Glutamatergic neuron (in vitro differentiated cells): ENCODE measurements around the gene DOCK7. TPM values are rescaled to one million over a fixed set of nuclear protein-coding genes. Genes with fewer than 3 reads are reported as not detected.
A peak's percentile ranks its signal among the peaks of the same experiment; 100 is the strongest.

Source experiments
- DNase-seq: peaks from one replicate; pipeline ENCODE4 v3.0.0; 2022
- H3K27ac Mint-ChIP-seq: one replicate; pipeline ENCODE4 v1.8.0; 2020; ENCODE audit warnings: mild to moderate bottlenecking, mixed read lengths, inconsistent platforms; ENCODE audit not compliant: unreplicated experiment
- H3K27me3 Mint-ChIP-seq: one replicate; pipeline ENCODE4 v1.8.0; 2020; ENCODE audit warnings: mild to moderate bottlenecking, moderate library complexity, mixed read lengths, inconsistent platforms; ENCODE audit not compliant: unreplicated experiment
- H3K36me3 Mint-ChIP-seq: one replicate; pipeline ENCODE4 v1.8.0; 2020; ENCODE audit warnings: mild to moderate bottlenecking, mixed read lengths, inconsistent platforms; ENCODE audit not compliant: unreplicated experiment
- H3K4me1 Mint-ChIP-seq: one replicate; pipeline ENCODE4 v1.8.0; 2020; ENCODE audit warnings: mild to moderate bottlenecking, low read depth, mixed read lengths, inconsistent platforms; ENCODE audit not compliant: unreplicated experiment
- H3K4me3 Mint-ChIP-seq: one replicate; pipeline ENCODE4 v1.8.0; 2020; ENCODE audit warnings: mild to moderate bottlenecking, mixed read lengths, inconsistent platforms; ENCODE audit not compliant: unreplicated experiment
- H3K9me3 Mint-ChIP-seq: one replicate; pipeline ENCODE4 v1.8.0; 2020; ENCODE audit warnings: mild to moderate bottlenecking, moderate library complexity, mixed read lengths, inconsistent platforms; ENCODE audit not compliant: unreplicated experiment
- CTCF ChIP-seq: fragments of 200-600 bp; sonication (generic); IDR thresholded peaks from one replicate; pipeline ENCODE4 v1.5.0; 2021; ENCODE audit not compliant: partially characterized antibody, unreplicated experiment
- long read RNA-seq: library from polyadenylated mRNA; unstranded; transcript quantifications from one replicate; pipeline ENCODE4 v2.0.0, GENCODE V29; 2020; ENCODE audit not compliant: unreplicated experiment
- total RNA-seq: library from RNA; stranded (reverse); fragmentation: NEBNext Ultra II Directional; extraction: Animal tissue kit (Norgen Biotek cat#: 25700); gene quantifications from one replicate; pipeline ENCODE4 v1.2.1, GENCODE V29; 2021; ENCODE audit not compliant: unreplicated experiment

DOCK7 gene
- 70.8 TPM for total RNA-seq
- long read RNA-seq, partial matches to known transcripts: 6 of 7 reads
- long read RNA-seq, other reads (novel, unspliced or antisense): 1 of 7 reads

- Mint-ChIP-seq H3K4me1 (peaks cover 20% of the 10 kb centered on the region), H3K4me3 (peak within 1 kb of the TSS; percentile 98), H3K27ac (peak within 1 kb of the TSS; percentile 99), H3K36me3 (no peaks in the 10 kb centered on the region), H3K27me3 (peaks cover 8% of the 10 kb centered on the region), H3K9me3 (peaks cover 9% of the 10 kb centered on the region)
- peak; percentile 96 for DNase-seq
- no peak for TF ChIP-seq CTCF
Measured at GRCh38 chr1:62687903-62688686, at the start of gene DOCK7. DOCK7 (minus strand) TSS chr1:62688386; CDS start chr1:62688264, 122 bp downstream.

GRCh38 chr1:62735491-62736171, 47.4 kb upstream of the DOCK7 start:
- no peak overlapping the region for H3K27ac Mint-ChIP-seq

GRCh38 chr1:62732331-62732730, 44.1 kb upstream of the DOCK7 start:
- no peaks in the 10 kb centered on the region for H3K27me3 Mint-ChIP-seq
- TF ChIP-seq CTCF: no peak
- no peak overlapping the region for H3K4me3 Mint-ChIP-seq
- peaks cover 1% of the 10 kb centered on the region for H3K9me3 Mint-ChIP-seq
- no peaks in the 10 kb centered on the region for H3K36me3 Mint-ChIP-seq
- H3K27ac Mint-ChIP-seq: no peak overlapping the region
- DNase-seq: no peak
- peaks cover 2% of the 10 kb centered on the region for H3K4me1 Mint-ChIP-seq

More at GRCh38 chr1:62735491-62736171, 47.4 kb upstream of the DOCK7 start:
- H3K9me3 Mint-ChIP-seq: no peaks in the 10 kb centered on the region
- peaks cover 2% of the 10 kb centered on the region for H3K4me1 Mint-ChIP-seq
- H3K36me3 Mint-ChIP-seq: no peaks in the 10 kb centered on the region
- TF ChIP-seq CTCF: no peak
- no peak for DNase-seq
- H3K27me3 Mint-ChIP-seq: peaks cover 2% of the 10 kb centered on the region
- no peak overlapping the region for H3K4me3 Mint-ChIP-seq

GRCh38 chr1:62728963-62729362, 40.8 kb upstream of the DOCK7 start:
- no peak overlapping the region for H3K27ac Mint-ChIP-seq
- peaks cover 2% of the 10 kb centered on the region for H3K27me3 Mint-ChIP-seq
- no peak overlapping the region for H3K4me3 Mint-ChIP-seq
- no peaks in the 10 kb centered on the region for H3K36me3 Mint-ChIP-seq
- H3K4me1 Mint-ChIP-seq: peaks cover 3% of the 10 kb centered on the region
- H3K9me3 Mint-ChIP-seq: peaks cover 3% of the 10 kb centered on the region
- TF ChIP-seq CTCF: no peak
- no peak for DNase-seq
